OCI-LY7 (cell line): ENCODE measurements around the gene PDHA2. TPM values are rescaled to one million over a fixed set of nuclear protein-coding genes. Genes with fewer than 3 reads are reported as not detected.

ENCODE experiments used
- BruUV-seq: library from RNA; stranded (reverse); fragments of 400-500 nt; replicated peaks from 2 replicates; lab custom pipeline; 2021; lab: Mats Ljungman, UMichigan
- CTCF ChIA-PET: fragments of 300-600 bp; sonication (Branson Sonifier 250); formaldehyde crosslinking; loops from one replicate; lab custom pipeline; 2022; ENCODE audit warnings: antibody characterized with exemption; ENCODE audit not compliant: unreplicated experiment; lab: Charles Lee
- POLR2A ChIA-PET: fragments of 300-600 bp; sonication (Branson Sonifier 250); formaldehyde crosslinking; loops from one replicate; lab custom pipeline; 2022; ENCODE audit warnings: antibody characterized with exemption; lab: Charles Lee
- DNase-seq: peaks from one replicate; pipeline ENCODE4 v3.0.0-alpha.2; 2015; ENCODE audit warnings: low spot score
- H2AFZ ChIP-seq: fragments of 200-600 bp; sonication (generic), shearing (Covaris generic); 2 replicates; pipeline ENCODE4 v1.6.1; 2014; ENCODE audit warnings: mild to moderate bottlenecking, antibody characterized with exemption, low read length, moderate library complexity
- H3K27ac ChIP-seq: fragments of 200-600 bp; sonication (generic); 2 replicates; pipeline ENCODE4 v1.5.1; 2014; ENCODE audit warnings: mixed run types, low read depth, mild to moderate bottlenecking, moderate library complexity, low read length, inconsistent platforms; ENCODE audit not compliant: poor library complexity, severe bottlenecking
- H3K36me3 ChIP-seq: fragments of 200-600 bp; sonication (generic); 2 replicates; pipeline ENCODE4 v1.6.1; 2014; ENCODE audit warnings: mild to moderate bottlenecking, antibody characterized with exemption, low read length, moderate library complexity, mixed read lengths; ENCODE audit not compliant: insufficient read depth
- H3K4me1 ChIP-seq: fragments of 200-600 bp; sonication (generic); 2 replicates; pipeline ENCODE4 v1.5.1; 2014; ENCODE audit warnings: mild to moderate bottlenecking, low read length; ENCODE audit not compliant: insufficient read depth, poor library complexity, severe bottlenecking
- H3K4me2 ChIP-seq: fragments of 200-600 bp; sonication (generic); 2 replicates; pipeline ENCODE4 v1.6.1; 2014; ENCODE audit warnings: mild to moderate bottlenecking, low read length
- H3K4me3 ChIP-seq: fragments of 200-600 bp; sonication (generic); 2 replicates; pipeline ENCODE4 v1.5.1; 2014; ENCODE audit warnings: mild to moderate bottlenecking, low read depth, low read length; ENCODE audit not compliant: poor library complexity, severe bottlenecking
- H3K79me2 ChIP-seq: fragments of 200-600 bp; sonication (generic); 2 replicates; pipeline ENCODE4 v1.6.1; 2016; ENCODE audit warnings: low read depth, mild to moderate bottlenecking, low read length, moderate library complexity, mixed read lengths; ENCODE audit not compliant: insufficient read depth
- H3K9me2 ChIP-seq: fragments of 200-600 bp; sonication (generic); 2 replicates; pipeline ENCODE4 v1.6.1; 2016; ENCODE audit warnings: mild to moderate bottlenecking, low read length, mixed read lengths; ENCODE audit not compliant: insufficient read depth
- H3K9me3 ChIP-seq: fragments of 200-600 bp; sonication (generic); 2 replicates; pipeline ENCODE4 v1.6.1; 2014; ENCODE audit warnings: mild to moderate bottlenecking, mixed run types, low read length, mixed read lengths
- H4K20me1 ChIP-seq: fragments of 200-600 bp; sonication (generic); 2 replicates; pipeline ENCODE4 v1.6.1; 2014; ENCODE audit warnings: mild to moderate bottlenecking, antibody characterized with exemption, low read length, moderate library complexity, mixed read lengths; ENCODE audit not compliant: insufficient read depth
- EZH2phosphoT487 ChIP-seq: fragments of 200-600 bp; sonication (generic); IDR thresholded peaks from 2 replicates; pipeline ENCODE4 v1.6.1; 2018; ENCODE audit warnings: low read depth, borderline replicate concordance, mild to moderate bottlenecking, mixed run types, antibody characterized with exemption, low read length, moderate library complexity, mixed read lengths
- intact Hi-C: fragments of 100-400 bp; cut with micrococcal nuclease; formaldehyde crosslinking; loops from one replicate; pipeline ENCODE4 v1.10.0; 2022; ENCODE audit not compliant: unreplicated experiment
- total RNA-seq, 2 experiments: library from RNA; depleted of rRNA in 1 of 2; stranded (reverse); fragments of >200 nt in 1 of 2; shearing (Covaris generic) in 1 of 2; gene quantifications; 2 replicates each; pipeline ENCODE4 v1.2.3, GENCODE V29; 2014 to 2022
- TF ChIP-seq, protein P1 (sequence below): fragments of 200-600 bp; sonication (generic); conservative IDR thresholded peaks from 2 replicates; pipeline ENCODE4 v1.5.1; 2014; ENCODE audit warnings: mild to moderate bottlenecking, antibody characterized with exemption, low read length, moderate library complexity, mixed read lengths

The PDHA2 gene
- total RNA-seq, 2 experiments from 2014 or later, result not detected

DNA sequence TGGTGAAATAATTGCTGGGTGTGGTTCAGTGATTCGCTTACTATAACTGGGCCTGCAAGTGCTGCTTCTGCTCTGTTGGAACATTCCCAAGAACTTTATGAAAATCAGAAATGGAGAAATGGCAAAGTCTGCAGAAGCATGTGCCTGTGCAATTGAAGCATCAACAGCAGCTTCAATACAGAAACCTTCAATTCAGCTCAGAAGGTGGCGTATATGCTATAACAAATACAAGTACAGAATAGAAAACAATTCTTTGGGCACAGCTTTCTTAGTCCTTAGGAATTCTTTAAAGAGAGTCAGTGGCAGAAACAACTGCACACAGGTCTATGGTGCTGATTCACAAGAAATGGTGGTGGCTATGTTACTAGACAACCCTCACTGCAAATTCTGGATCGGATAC lies 18.0 kb upstream of the PDHA2 start:
- H4K20me1 ChIP-seq, result no peaks in the 10 kb centered on the region
- no peaks in the 10 kb centered on the region for H3K9me3 ChIP-seq
- no TSS peak for BruUV-seq
- no peaks in the 10 kb centered on the region for H3K4me1 ChIP-seq
- no peaks in the 10 kb centered on the region for H3K79me2 ChIP-seq
- H2AFZ ChIP-seq, result no peak overlapping the region
- no peaks in the 10 kb centered on the region for H3K9me2 ChIP-seq
- ChIA-PET CTCF (no interaction called here), POLR2A (interaction anchor here (0.6 kb wide), 2 partner anchors 137 to 254 kb away, joined by 3 to 4 read pairs; no protein-coding TSS in a partner anchor)
- intact Hi-C loops, result no loop called here
- H3K4me3 ChIP-seq, result no peak overlapping the region
- TF ChIP-seq, protein P1, sequence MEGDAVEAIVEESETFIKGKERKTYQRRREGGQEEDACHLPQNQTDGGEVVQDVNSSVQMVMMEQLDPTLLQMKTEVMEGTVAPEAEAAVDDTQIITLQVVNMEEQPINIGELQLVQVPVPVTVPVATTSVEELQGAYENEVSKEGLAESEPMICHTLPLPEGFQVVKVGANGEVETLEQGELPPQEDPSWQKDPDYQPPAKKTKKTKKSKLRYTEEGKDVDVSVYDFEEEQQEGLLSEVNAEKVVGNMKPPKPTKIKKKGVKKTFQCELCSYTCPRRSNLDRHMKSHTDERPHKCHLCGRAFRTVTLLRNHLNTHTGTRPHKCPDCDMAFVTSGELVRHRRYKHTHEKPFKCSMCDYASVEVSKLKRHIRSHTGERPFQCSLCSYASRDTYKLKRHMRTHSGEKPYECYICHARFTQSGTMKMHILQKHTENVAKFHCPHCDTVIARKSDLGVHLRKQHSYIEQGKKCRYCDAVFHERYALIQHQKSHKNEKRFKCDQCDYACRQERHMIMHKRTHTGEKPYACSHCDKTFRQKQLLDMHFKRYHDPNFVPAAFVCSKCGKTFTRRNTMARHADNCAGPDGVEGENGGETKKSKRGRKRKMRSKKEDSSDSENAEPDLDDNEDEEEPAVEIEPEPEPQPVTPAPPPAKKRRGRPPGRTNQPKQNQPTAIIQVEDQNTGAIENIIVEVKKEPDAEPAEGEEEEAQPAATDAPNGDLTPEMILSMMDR, result no peak
- no peak for TF ChIP-seq EZH2phosphoT487
- no peak overlapping the region for H3K4me2 ChIP-seq
- no peaks in the 10 kb centered on the region for H3K36me3 ChIP-seq
- no peak for DNase-seq
- H3K27ac ChIP-seq, result no peak overlapping the region

DNA sequence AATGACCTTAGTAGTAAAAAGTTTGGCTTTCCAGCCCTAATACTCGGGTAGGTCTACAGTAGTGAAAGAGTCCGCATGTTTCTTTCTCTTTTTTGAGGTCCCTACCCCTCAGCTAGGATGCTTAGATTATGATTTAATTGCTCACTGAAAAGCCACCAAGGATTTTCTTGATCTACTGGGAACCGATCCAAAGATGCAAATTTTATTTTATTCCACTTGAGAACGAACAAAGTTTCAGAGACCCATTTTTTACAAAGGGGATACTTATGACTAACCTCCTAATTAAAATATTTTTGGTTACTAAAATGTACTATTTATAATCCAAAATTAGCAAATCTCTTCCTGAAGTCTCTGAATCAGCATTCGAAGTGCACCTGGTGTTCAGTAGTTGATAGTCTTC lies 14.3 kb upstream of the PDHA2 start:
- no TSS peak for BruUV-seq
- ChIA-PET CTCF (no interaction called here), POLR2A (no interaction called here)
- Histone ChIP-seq H2AFZ (no peak overlapping the region), H3K4me1 (no peaks in the 10 kb centered on the region), H3K9me3 (no peaks in the 10 kb centered on the region), H3K36me3 (no peaks in the 10 kb centered on the region), H3K4me2 (no peak overlapping the region), H3K27ac (no peak overlapping the region), H3K79me2 (no peaks in the 10 kb centered on the region), H3K9me2 (no peaks in the 10 kb centered on the region), H4K20me1 (no peaks in the 10 kb centered on the region), H3K4me3 (no peak overlapping the region)
- DNase-seq, result no peak
- intact Hi-C loops, result no loop called here
- TF ChIP-seq EZH2phosphoT487, result no peak
- TF ChIP-seq, protein P1, result no peak

DNA sequence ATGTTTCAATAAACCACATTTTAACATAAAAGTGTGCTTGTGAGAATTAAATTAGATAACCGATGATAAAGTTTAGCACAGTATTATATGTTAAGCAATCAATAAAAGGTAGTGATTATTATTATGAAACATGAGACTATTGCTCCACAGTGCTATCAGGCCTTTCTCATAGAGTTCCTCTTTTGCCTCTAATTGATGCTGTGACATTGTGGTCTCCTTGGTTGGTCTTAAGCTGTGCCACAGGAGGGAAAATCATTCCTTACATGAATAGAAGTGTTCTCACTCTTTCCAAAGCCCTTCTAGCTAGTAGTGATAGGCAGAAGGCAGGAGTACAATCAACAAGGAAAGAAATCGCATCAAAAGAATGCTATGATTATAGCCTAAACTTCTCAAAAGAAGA lies 9.2 kb upstream of the PDHA2 start:
- intact Hi-C loops, result no loop called here
- no peak overlapping the region for H3K4me3 ChIP-seq
- no peak overlapping the region for H2AFZ ChIP-seq
- no peak overlapping the region for H3K27ac ChIP-seq
- no TSS peak for BruUV-seq
- ChIA-PET POLR2A (no interaction called here), CTCF (no interaction called here)
- no peak overlapping the region for H3K4me2 ChIP-seq
- TF ChIP-seq, protein P1, result no peak
- no peak for TF ChIP-seq EZH2phosphoT487
- no peaks in the 10 kb centered on the region for H3K36me3 ChIP-seq
- no peaks in the 10 kb centered on the region for H3K79me2 ChIP-seq
- no peak for DNase-seq
- H3K4me1 ChIP-seq, result no peaks in the 10 kb centered on the region
- H3K9me2 ChIP-seq, result no peaks in the 10 kb centered on the region
- no peaks in the 10 kb centered on the region for H3K9me3 ChIP-seq
- no peaks in the 10 kb centered on the region for H4K20me1 ChIP-seq
